Naive thymus-derived CD8-positive, alpha-beta T cell (primary cell): ENCODE results near the gene GFER. TPM values are rescaled to one million over a fixed set of nuclear protein-coding genes. Genes with fewer than 3 reads are reported as not detected.
A peak's percentile ranks its signal among the peaks of the same experiment; 100 is the strongest.
"Not testable (repeated sequence)": the region's sequence is repeated elsewhere in the genome, so short reads cannot be mapped to it uniquely, and the experiment has no call there.

Source experiments
- ATAC-seq, 2 donors: fragments of 150-1000 bp; cut with Tn5 transposase in 1 of 2; sonication (Bioruptor Pico), chemical (Tn5 transposase) in 1 of 2; 1 replicate in 1 of 2; 2 replicates in 1 of 2; pipeline ENCODE4 v1.10.0; 2021; ENCODE audit warnings: mild to moderate bottlenecking in 2 of 2, moderate library complexity in 2 of 2
- POLR2A ChIA-PET: fragments of 350-600 bp; sonication (Branson Sonifier 250); formaldehyde crosslinking; loops from one replicate; lab custom pipeline; 2021; ENCODE audit warnings: antibody characterized with exemption; lab: Charles Lee
- DNase-seq, 10 donors: peaks; one replicate each; pipeline versions ENCODE4 v3.0.0 to v3.0.0-alpha.2; 2020 to 2022
- H3K27ac Mint-ChIP-seq, 10 donors: one replicate each; pipeline ENCODE4 v1.8.0; 2020 to 2022; ENCODE audit warnings: mild to moderate bottlenecking in 10 of 10, mixed read lengths in 10 of 10, moderate library complexity in 4 of 10, inconsistent platforms in 1 of 10
- H3K27me3 Mint-ChIP-seq, 5 donors: one replicate each; pipeline ENCODE4 v1.8.0; 2021 to 2022; ENCODE audit warnings: mixed read lengths in 5 of 5
- H3K36me3 Mint-ChIP-seq, 3 donors: one replicate each; pipeline ENCODE4 v1.8.0; 2020 to 2022; ENCODE audit warnings: mixed read lengths in 3 of 3, mild to moderate bottlenecking in 2 of 3, inconsistent platforms in 1 of 3
- H3K4me1 Mint-ChIP-seq, 4 donors: one replicate each; pipeline ENCODE4 v1.8.0; 2021 to 2022; ENCODE audit warnings: mixed read lengths in 4 of 4
- H3K4me3 Mint-ChIP-seq, 10 donors: one replicate each; pipeline ENCODE4 v1.8.0; 2020 to 2022; ENCODE audit warnings: mild to moderate bottlenecking in 10 of 10, mixed read lengths in 10 of 10, moderate library complexity in 6 of 10, inconsistent platforms in 1 of 10
- H3K9me3 Mint-ChIP-seq, 9 donors: one replicate each; pipeline ENCODE4 v1.8.0; 2020 to 2022; ENCODE audit warnings: mixed read lengths in 9 of 9, mild to moderate bottlenecking in 3 of 9, inconsistent platforms in 1 of 9, moderate library complexity in 1 of 9
- polyA plus RNA-seq, 3 donors: library from polyadenylated mRNA; unstranded; fragments of 300-500 nt; fragmentation: Illumina TruSeq; gene quantifications; one replicate each; pipeline ENCODE4 v1.2.3, GENCODE V29; 2021
- total RNA-seq, 8 experiments: library from RNA in 2 of 8; stranded (reverse) in 2 of 8; gene quantifications; one replicate each; pipeline ENCODE4 v1.2.3 and lab custom pipeline; 2021 to 2026

Gene GFER
- total and polyA plus RNA-seq, 5 experiments from 2014 or later, result 15.9 to 30.0 (median 22.3) TPM

GRCh38 chr16:2004795-2005517 is 21.0 kb downstream of the GFER start:
- DNase-seq (no peak), ATAC-seq (no peak)
- Mint-ChIP-seq H3K27me3 (no peaks in the 10 kb centered on the region), H3K4me1 (peaks cover 25 to 50% (median 43%) of the 10 kb centered on the region in 4 donors), H3K9me3 (no peaks in the 10 kb centered on the region), H3K36me3 (peaks cover 0 to 22% (median 4%) of the 10 kb centered on the region in 3 donors), H3K4me3 (peak overlapping the region in 1 of 10 donors; percentile 45), H3K27ac (no peak overlapping the region)
- POLR2A ChIA-PET, result interaction anchor here (1.1 to 3.4 kb wide), 4 partner anchors 40 to 150 kb away, joined by 3 to 16 read pairs (median 10); partner anchors contain the start of genes NDUFB10, RPS2 and TRAF7

GRCh38 chr16:2005646-2006045 is 21.7 kb downstream of the GFER start:
- Mint-ChIP-seq H3K4me3 (peak overlapping the region in 2 of 10 donors; percentile 22 to 78), H3K4me1 (peaks cover 28 to 56% (median 48%) of the 10 kb centered on the region in 4 donors), H3K27me3 (no peaks in the 10 kb centered on the region), H3K27ac (peak overlapping the region in 1 of 10 donors; percentile 56), H3K36me3 (peaks cover 0 to 16% (median 4%) of the 10 kb centered on the region in 3 donors), H3K9me3 (no peaks in the 10 kb centered on the region)
- ATAC-seq, result no peak
- no peak for DNase-seq
- POLR2A ChIA-PET, result interaction anchor here (1.7 to 3.4 kb wide), 2 partner anchors 46 to 150 kb away, joined by 3 to 16 read pairs; partner anchors contain the start of genes NDUFB10 and TRAF7

GRCh38 chr16:2006317-2006716 is 22.3 kb downstream of the GFER start:
- Mint-ChIP-seq H3K4me3 (peak overlapping the region in 6 of 10 donors; percentile 4 to 92 (median 68)), H3K27me3 (no peaks in the 10 kb centered on the region), H3K4me1 (peaks cover 28 to 56% (median 48%) of the 10 kb centered on the region in 4 donors), H3K27ac (peak overlapping the region in 6 of 10 donors; percentile 28 to 88 (median 83)), H3K9me3 (no peaks in the 10 kb centered on the region), H3K36me3 (peaks cover 0 to 10% (median under 1%) of the 10 kb centered on the region in 3 donors)
- POLR2A ChIA-PET, result no interaction called here
- ATAC-seq (no peak), DNase-seq (no peak)

GRCh38 chr16:2007081-2007836 is 23.3 kb downstream of the GFER start:
- H3K36me3 Mint-ChIP-seq, result peaks cover 0 to 3% (median 0%) of the 10 kb centered on the region in 3 donors
- POLR2A ChIA-PET, result interaction anchor here (0.5 to 2.7 kb wide), 6 partner anchors 16 to 1773 kb away, joined by 3 to 21 read pairs (median 4); partner anchors contain the start of genes RPS2, SYNGR3 and TBL3
- H3K9me3 Mint-ChIP-seq, result no peaks in the 10 kb centered on the region
- DNase-seq, result no peak
- H3K27ac Mint-ChIP-seq, result peak overlapping the region in 9 of 10 donors; percentile 73 to 93 (median 84)
- ATAC-seq, result no peak
- H3K4me3 Mint-ChIP-seq, result peak overlapping the region; percentile 74 to 93 (median 88)
- H3K27me3 Mint-ChIP-seq, result no peaks in the 10 kb centered on the region
- peaks cover 28 to 55% (median 48%) of the 10 kb centered on the region in 4 donors for H3K4me1 Mint-ChIP-seq

GRCh38 chr16:2008009-2008526 is 24.1 kb downstream of the GFER start:
- no peak for ATAC-seq
- Mint-ChIP-seq H3K27ac (peak overlapping the region; percentile 50 to 93 (median 82)), H3K9me3 (no peaks in the 10 kb centered on the region), H3K27me3 (no peaks in the 10 kb centered on the region), H3K4me3 (peak overlapping the region; percentile 74 to 93 (median 88)), H3K36me3 (no peaks in the 10 kb centered on the region), H3K4me1 (peaks cover 28 to 52% (median 48%) of the 10 kb centered on the region in 4 donors)
- no peak for DNase-seq
- POLR2A ChIA-PET, result interaction anchor here (0.5 to 2.7 kb wide), 10 partner anchors 16 to 531 kb away, joined by 3 to 21 read pairs (median 4); partner anchors contain the start of genes RPS2, SYNGR3 and TRAF7

- Mint-ChIP-seq H3K4me1 (peaks cover 28 to 52% (median 48%) of the 10 kb centered on the region in 4 donors), H3K4me3 (peak overlapping the region; percentile 74 to 93 (median 88)), H3K27me3 (no peaks in the 10 kb centered on the region), H3K36me3 (no peaks in the 10 kb centered on the region), H3K27ac (peak overlapping the region; percentile 51 to 93 (median 82)), H3K9me3 (no peaks in the 10 kb centered on the region)
- peak in 1 of 2 donors; percentile 8 for ATAC-seq
- peak in 1 of 10 donors; percentile 26 for DNase-seq
- POLR2A ChIA-PET, result interaction anchor here (0.5 to 2.7 kb wide), 13 partner anchors 8 to 530 kb away, joined by 3 to 21 read pairs (median 4); partner anchors contain the start of genes NOXO1, NTHL1, RPS2 and SYNGR3
Observed at GRCh38 chr16:2008631-2009163, 24.7 kb downstream of the GFER start.

GRCh38 chr16:2009164-2009711 is 25.2 kb downstream of the GFER start:
- DNase-seq, result peak in 1 of 10 donors; percentile 28
- POLR2A ChIA-PET, result interaction anchor here (0.9 to 2.7 kb wide), 10 partner anchors 8 to 146 kb away, joined by 3 to 21 read pairs (median 4); partner anchors contain the start of genes GFER, NOXO1, NTHL1 and RPS2

GRCh38 chr16:2009791-2010510 is 26.0 kb downstream of the GFER start, which contains the start of gene ZNF598:
Gene ZNF598 (minus strand): TSS chr16:2009821.
- Mint-ChIP-seq H3K9me3 (no peaks in the 10 kb centered on the region), H3K36me3 (no peaks in the 10 kb centered on the region), H3K27ac (peak within 1 kb of the TSS; percentile 75 to 98 (median 98)), H3K27me3 (no peaks in the 10 kb centered on the region), H3K4me3 (peak within 1 kb of the TSS; percentile 78 to 94 (median 91)), H3K4me1 (peaks cover 24 to 47% (median 41%) of the 10 kb centered on the region in 4 donors)
- peak; percentile 88 to 92 for ATAC-seq
- POLR2A ChIA-PET, result interaction anchor here (1.0 to 2.7 kb wide), 8 partner anchors 9 to 145 kb away, joined by 3 to 21 read pairs (median 6); partner anchors contain the start of genes GFER, NOXO1, NTHL1 and RPS2
- DNase-seq, result peak; percentile 59 to 89 (median 78)

More at GRCh38 chr16:2009164-2009711, 25.2 kb downstream of the GFER start:
- peak; percentile 67 to 72 for ATAC-seq
- Mint-ChIP-seq H3K4me3 (peak overlapping the region; percentile 74 to 93 (median 88)), H3K4me1 (peaks cover 26 to 49% (median 46%) of the 10 kb centered on the region in 4 donors), H3K27ac (peak overlapping the region; percentile 51 to 93 (median 82)), H3K9me3 (no peaks in the 10 kb centered on the region), H3K36me3 (no peaks in the 10 kb centered on the region), H3K27me3 (no peaks in the 10 kb centered on the region)

GRCh38 chr16:2011726-2012125 is 27.7 kb downstream of the GFER start:
- POLR2A ChIA-PET, result interaction anchor here (0.6 to 0.7 kb wide), 4 partner anchors 14 to 242 kb away, joined by 3 to 4 read pairs (median 3); partner anchors contain the start of gene RPS2
- peak overlapping the region in 2 of 10 donors; percentile 17 to 29 for H3K27ac Mint-ChIP-seq
- H3K4me1 Mint-ChIP-seq, result peaks cover 17 to 30% (median 27%) of the 10 kb centered on the region in 4 donors
- H3K4me3 Mint-ChIP-seq, result peak overlapping the region in 2 of 10 donors; percentile 24 to 42
- not testable (repeated sequence) for DNase-seq, H3K36me3 Mint-ChIP-seq, H3K9me3 Mint-ChIP-seq, ATAC-seq, H3K27me3 Mint-ChIP-seq

- Mint-ChIP-seq H3K27me3 (peaks cover 0 to 4% (median 0%) of the 10 kb centered on the region in 5 donors), H3K27ac (peak overlapping the region in 2 of 10 donors; percentile 33 to 51), H3K4me1 (peaks cover 6 to 12% (median 10%) of the 10 kb centered on the region in 4 donors), H3K4me3 (no peak overlapping the region), H3K36me3 (no peaks in the 10 kb centered on the region), H3K9me3 (no peaks in the 10 kb centered on the region)
- no peak for DNase-seq
- ATAC-seq, result no peak
- POLR2A ChIA-PET, result no interaction called here
Observed at GRCh38 chr16:2013527-2013926, 29.5 kb downstream of the GFER start.
